Esophagus muscularis mucosa (tissue), 3 donors: ENCODE data around the gene TAF5L.

Experiments
- CTCF ChIP-seq, 3 experiments: fragments of 200-600 bp in 2 of 3; fragments of 450-650 bp in 1 of 3; sonication (generic) in 2 of 3; IDR thresholded peaks; one replicate each; pipeline ENCODE4 v1.5.1; 2017 to 2019; ENCODE audit warnings: antibody characterized with exemption in 3 of 3, mild to moderate bottlenecking in 2 of 3, moderate library complexity in 1 of 3
- POLR2AphosphoS5 ChIP-seq, 2 donors: sonication (generic); formaldehyde crosslinking; IDR thresholded peaks; one replicate each; pipeline ENCODE4 v1.6.1; 2017; ENCODE audit warnings: antibody characterized with exemption in 2 of 2

- peak in 1 of 3 experiments; percentile 29 for TF ChIP-seq CTCF (IDR thresholded peaks at IDR 0.05)
- TF ChIP-seq POLR2AphosphoS5 (IDR thresholded peaks at IDR 0.05), result peak; percentile 75 to 76
Observed at GRCh38 chr1:229596925-229597699, 28.8 kb downstream of the TAF5L start.
